IMR-90 (cell line): ENCODE measurements around the gene PLA2G4A. TPM values are rescaled to one million over a fixed set of nuclear protein-coding genes. Genes with fewer than 3 reads are reported as not detected.

Experiments used
- ATAC-seq: fragments of 200-7000 bp; cut with Tn5 transposase; 2 replicates; pipeline ENCODE4 v1.9.1; 2020; ENCODE audit warnings: low read depth, mild to moderate bottlenecking, moderate library complexity
- BruUV-seq: library from RNA; stranded (reverse); fragments of 400-500 nt; replicated peaks from 2 replicates; lab custom pipeline; 2021; lab: Mats Ljungman, UMichigan
- CTCF ChIA-PET: fragments of 300-600 bp; formaldehyde crosslinking; extraction: SDS; loops from one replicate; lab custom pipeline; 2021; ENCODE audit warnings: antibody characterized with exemption; lab: Yijun Ruan, JAX
- POLR2A ChIA-PET: fragments of 300-600 bp; sonication (Branson Sonifier 250); formaldehyde crosslinking; loops from one replicate; lab custom pipeline; 2022; ENCODE audit warnings: antibody characterized with exemption; ENCODE audit not compliant: unreplicated experiment; lab: Charles Lee
- DNase-seq: peaks from one replicate; pipeline ENCODE4 v3.0.0; 2013
- H2AFZ ChIP-seq: replicated peaks from 2 replicates; pipeline ENCODE3; 2013; ENCODE audit warnings: low read length, mild to moderate bottlenecking; ENCODE audit not compliant: poor library complexity
- H2AK5ac ChIP-seq: 2 replicates; pipeline ENCODE4 v1.6.1; 2013; ENCODE audit warnings: low read depth, low read length, inconsistent platforms
- H2AK9ac ChIP-seq: replicated peaks from 2 replicates; pipeline ENCODE3; 2013; ENCODE audit warnings: mild to moderate bottlenecking, low read depth, low read length, moderate library complexity; ENCODE audit not compliant: poor library complexity
- H2BK120ac ChIP-seq: 2 replicates; pipeline ENCODE4 v1.6.1; 2013; ENCODE audit warnings: low read depth, low read length, inconsistent platforms
- H2BK15ac ChIP-seq: 3 replicates; pipeline ENCODE4 v1.6.1; 2013; ENCODE audit warnings: low read depth, low read length, inconsistent platforms
- H2BK20ac ChIP-seq: 2 replicates; pipeline ENCODE4 v1.6.1; 2013; ENCODE audit warnings: low read depth, mild to moderate bottlenecking, inconsistent platforms, low read length, moderate library complexity
- H2BK5ac ChIP-seq: 2 replicates; pipeline ENCODE4 v1.6.1; 2013; ENCODE audit warnings: mild to moderate bottlenecking, low read depth, low read length, inconsistent platforms; ENCODE audit not compliant: poor library complexity, severe bottlenecking
- H3K14ac ChIP-seq: replicated peaks from 2 replicates; pipeline ENCODE4 v1.6.1; 2013; ENCODE audit warnings: low read depth, low read length, inconsistent platforms
- H3K18ac ChIP-seq: 2 replicates; pipeline ENCODE4 v1.6.1; 2013; ENCODE audit warnings: low read depth, low read length, control low read depth
- H3K23ac ChIP-seq: 2 replicates; pipeline ENCODE4 v1.6.1; 2013; ENCODE audit warnings: low read depth, low read length, inconsistent platforms
- H3K27ac ChIP-seq: 2 replicates; pipeline ENCODE4 v1.5.1; 2013; ENCODE audit warnings: mild to moderate bottlenecking, control low read depth, low read length; ENCODE audit not compliant: insufficient read depth
- H3K27me3 ChIP-seq: 2 replicates; pipeline ENCODE4 v1.6.1; 2013; ENCODE audit warnings: low read length; ENCODE audit not compliant: control insufficient read depth, insufficient read depth
- H3K36me3 ChIP-seq: 2 replicates; pipeline ENCODE4 v1.6.1; 2013; ENCODE audit warnings: low read length, mixed read lengths; ENCODE audit not compliant: control insufficient read depth, insufficient read depth
- H3K4ac ChIP-seq: 2 replicates; pipeline ENCODE4 v1.6.1; 2013; ENCODE audit warnings: low read depth, low read length, inconsistent platforms
- H3K4me1 ChIP-seq: 2 replicates; pipeline ENCODE4 v1.6.1; 2013; ENCODE audit warnings: low read length, mixed read lengths; ENCODE audit not compliant: control insufficient read depth, insufficient read depth
- H3K4me2 ChIP-seq: 2 replicates; pipeline ENCODE4 v1.6.1; 2013; ENCODE audit warnings: low read depth, mild to moderate bottlenecking, control low read depth, low read length, moderate library complexity
- H3K4me3 ChIP-seq: 2 replicates; pipeline ENCODE4 v1.5.1; 2013; ENCODE audit warnings: low read depth, mild to moderate bottlenecking, control low read depth, low read length, moderate library complexity; ENCODE audit not compliant: insufficient read depth
- H3K56ac ChIP-seq: 2 replicates; pipeline ENCODE4 v1.6.1; 2013; ENCODE audit warnings: low read length, inconsistent platforms; ENCODE audit not compliant: insufficient read depth; ENCODE audit errors: extremely low read depth
- H3K79me1 ChIP-seq, 2 experiments: 2 replicates each; pipeline ENCODE4 v1.6.1; 2013; ENCODE audit warnings: low read length in 2 of 2, inconsistent platforms in 1 of 2, low read depth in 1 of 2
- H3K9ac ChIP-seq: 2 replicates; pipeline ENCODE4 v1.6.1; 2013; ENCODE audit warnings: low read depth, low read length, control low read depth
- H3K9me1 ChIP-seq: 2 replicates; pipeline ENCODE4 v1.6.1; 2013; ENCODE audit warnings: low read length, inconsistent platforms; ENCODE audit not compliant: insufficient read depth
- H3K9me3 ChIP-seq: 2 replicates; pipeline ENCODE4 v1.6.1; 2013; ENCODE audit warnings: low read length; ENCODE audit not compliant: control insufficient read depth, insufficient read depth
- H4K20me1 ChIP-seq: 2 replicates; pipeline ENCODE4 v1.6.1; 2013; ENCODE audit warnings: low read length, inconsistent platforms; ENCODE audit not compliant: insufficient read depth
- H4K5ac ChIP-seq: 2 replicates; pipeline ENCODE4 v1.6.1; 2013; ENCODE audit warnings: mild to moderate bottlenecking, low read depth, low read length, control low read depth
- H4K8ac ChIP-seq, 2 experiments: 2 replicates each; pipeline ENCODE4 v1.6.1; 2013; ENCODE audit warnings: low read depth in 2 of 2, low read length in 2 of 2, control low read depth in 1 of 2, inconsistent platforms in 1 of 2
- H4K91ac ChIP-seq: 2 replicates; pipeline ENCODE4 v1.6.1; 2013; ENCODE audit warnings: low read depth, low read length, inconsistent platforms; ENCODE audit not compliant: insufficient read depth
- FOS ChIP-seq: fragments of 150-350 bp; IDR thresholded peaks from 2 replicates; pipeline ENCODE4 v1.6.1; 2016; ENCODE audit warnings: low read depth, low read length
- POLR2A ChIP-seq: IDR thresholded peaks from 2 replicates; pipeline ENCODE4 v1.6.1; 2012; ENCODE audit warnings: mild to moderate bottlenecking, low read depth, low read length
- RAD21 ChIP-seq: IDR thresholded peaks from 2 replicates; pipeline ENCODE4 v1.6.1; 2012; ENCODE audit warnings: low read length, improper control_type of control experiment
- RCOR1 ChIP-seq: IDR thresholded peaks from 2 replicates; pipeline ENCODE4 v1.6.1; 2012; ENCODE audit warnings: mild to moderate bottlenecking, low read length, improper control_type of control experiment; ENCODE audit not compliant: insufficient replicate concordance
- RFX5 ChIP-seq: IDR thresholded peaks from 2 replicates; pipeline ENCODE4 v1.8.0; 2012; ENCODE audit warnings: low read depth, mild to moderate bottlenecking, low read length, moderate library complexity
- SMC3 ChIP-seq: fragments of 150-350 bp; IDR thresholded peaks from 2 replicates; pipeline ENCODE4 v1.6.1; 2016; ENCODE audit warnings: low read depth, mild to moderate bottlenecking, antibody characterized with exemption, low read length, moderate library complexity
- WGBS, 2 experiments: methylation state at CpG; one replicate each; pipeline versions ENCODE4 v1.1.5 to v1.1.7; 2013; ENCODE audit warnings: missing lambda C conversion rate in 2 of 2; ENCODE audit not compliant: insufficient read length in 1 of 2; ENCODE audit errors: extremely low coverage in 2 of 2; 5-methylcytosine and 5-hydroxymethylcytosine counted together
- dilution Hi-C: fragments of 300-500 bp; cut with HindIII; formaldehyde crosslinking; loops from one replicate; pipeline ENCODE4 v1.14.3; 2018; ENCODE audit warnings: low sequenced_read_pairs; ENCODE audit not compliant: unreplicated experiment
- in situ Hi-C: fragments of 300-500 bp; cut with MboI; formaldehyde crosslinking; loops from 3 replicates; pipeline ENCODE4 v1.14.3; 2019; ENCODE audit warnings: low sequenced_read_pairs, inconsistent platforms, mixed read lengths
- intact Hi-C: fragments of 100-400 bp; cut with micrococcal nuclease; formaldehyde crosslinking; loops from 2 replicates; pipeline ENCODE4 v1.10.0; 2022
- polyA plus RNA-seq, 3 experiments: library from polyadenylated mRNA; depleted of rRNA; stranded (reverse); fragments of >200 nt; gene quantifications; 2 replicates each; pipeline ENCODE4 v1.2.3, GENCODE V29; 2012; ENCODE audit warnings: low replicate concordance in 1 of 3
- total RNA-seq: library from RNA; depleted of rRNA; stranded (reverse); fragments of >200 nt; gene quantifications from 2 replicates; pipeline ENCODE4 v1.2.3, GENCODE V29; 2012
- TF ChIP-seq, protein P1 (sequence below): fragments of 150-350 bp; IDR thresholded peaks from 2 replicates; pipeline ENCODE4 v1.6.1; 2016; ENCODE audit warnings: low read depth, mild to moderate bottlenecking, low read length, moderate library complexity, borderline replicate concordance

Gene PLA2G4A
- total and polyA plus RNA-seq, 2 of the 4 experiments (the other 2 are of a cell fraction): 1.6 to 3.8 TPM

DNA sequence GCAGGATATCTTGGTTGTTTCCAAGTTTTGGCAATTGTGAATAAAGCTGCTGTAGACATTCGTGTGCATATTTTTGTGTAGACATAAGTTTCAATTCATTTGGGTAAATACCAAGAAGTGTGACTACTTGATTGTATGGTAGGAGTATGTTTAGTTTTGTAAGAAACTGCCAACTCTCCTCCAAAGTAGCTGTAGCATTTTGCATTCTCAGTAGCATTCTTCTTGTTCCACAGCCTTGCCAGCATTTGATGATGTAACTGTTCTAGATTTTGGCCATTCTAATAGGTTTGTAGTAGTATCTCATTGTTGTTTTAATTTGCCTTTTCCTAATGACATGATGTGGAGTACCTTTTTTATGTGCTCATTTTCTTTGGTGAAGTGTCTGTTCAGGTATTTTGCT is 38.6 kb upstream of the PLA2G4A start:
- Histone ChIP-seq H2BK120ac (no peak overlapping the region), H3K27me3 (no peaks in the 10 kb centered on the region), H3K79me1 (no peaks in the 10 kb centered on the region), H3K9me1 (no peaks in the 10 kb centered on the region; the same call in 1 of the 2 replicates), H3K27ac (no peak overlapping the region), H3K4me3 (no peak overlapping the region), H3K9me3 (no peaks in the 10 kb centered on the region), H3K4me2 (no peak overlapping the region), H3K18ac (no peak overlapping the region), H2BK5ac (no peak overlapping the region), H2BK20ac (no peak overlapping the region), H3K36me3 (no peaks in the 10 kb centered on the region), H4K8ac (no peak overlapping the region), H2AFZ (no peak overlapping the region), H2AK5ac (no peak overlapping the region), H2AK9ac (no peak overlapping the region), H3K14ac (no peak overlapping the region), H3K4me1 (no peaks in the 10 kb centered on the region; the same call in 1 of the 2 replicates), H3K23ac (no peak overlapping the region), H2BK15ac (no peak overlapping the region), H3K4ac (no peak overlapping the region), H4K91ac (no peak overlapping the region), H3K56ac (no peak overlapping the region), H4K20me1 (no peaks in the 10 kb centered on the region), H4K5ac (no peak overlapping the region), H3K9ac (no peak overlapping the region)
- peak; percentile 39 for DNase-seq
- BruUV-seq: no TSS peak
- peak; percentile 46 for ATAC-seq
- WGBS, 2 experiments: no CpG with 5 or more reads among the region's 1 CpG
- TF ChIP-seq RFX5 (no peak), RAD21 (no peak), FOS (no peak), SMC3 (no peak), RCOR1 (no peak), POLR2A (no peak)
- TF ChIP-seq, protein P1, sequence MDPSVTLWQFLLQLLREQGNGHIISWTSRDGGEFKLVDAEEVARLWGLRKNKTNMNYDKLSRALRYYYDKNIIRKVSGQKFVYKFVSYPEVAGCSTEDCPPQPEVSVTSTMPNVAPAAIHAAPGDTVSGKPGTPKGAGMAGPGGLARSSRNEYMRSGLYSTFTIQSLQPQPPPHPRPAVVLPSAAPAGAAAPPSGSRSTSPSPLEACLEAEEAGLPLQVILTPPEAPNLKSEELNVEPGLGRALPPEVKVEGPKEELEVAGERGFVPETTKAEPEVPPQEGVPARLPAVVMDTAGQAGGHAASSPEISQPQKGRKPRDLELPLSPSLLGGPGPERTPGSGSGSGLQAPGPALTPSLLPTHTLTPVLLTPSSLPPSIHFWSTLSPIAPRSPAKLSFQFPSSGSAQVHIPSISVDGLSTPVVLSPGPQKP: no peak
- intact Hi-C loops: no loop called here
- dilution Hi-C loops: no loop called here
- ChIA-PET POLR2A (no interaction called here), CTCF (no interaction called here)
- in situ Hi-C loops: no loop called here
